HEK293 (cell line): ENCODE data around the gene ELOVL6.

Experiments
- CTCF ChIA-PET: fragments of 350-600 bp; formaldehyde crosslinking; extraction: SDS; loops from one replicate; lab custom pipeline; 2021; ENCODE audit warnings: antibody characterized with exemption; lab: Yijun Ruan, JAX
- POLR2A ChIA-PET: fragments of 300-600 bp; formaldehyde crosslinking; extraction: SDS; loops from one replicate; lab custom pipeline; 2020; ENCODE audit warnings: antibody characterized with exemption, inconsistent platforms; lab: Yijun Ruan, JAX
- H3K27ac ChIP-seq: fragments of 200-500 bp; sonication (Bioruptor generic); 2 replicates; pipeline ENCODE4 v1.5.1; 2014; ENCODE audit warnings: low read depth, low read length, control low read depth, inconsistent platforms; ENCODE audit errors: extremely low read depth
- H3K36me3 ChIP-seq, 2 experiments: fragments of 200-500 bp in 1 of 2; sonication (Bioruptor generic) in 1 of 2; 1 replicate in 1 of 2; 2 replicates in 1 of 2; pipeline ENCODE4 v1.5.1; 2014 to 2017; ENCODE audit warnings: inconsistent platforms in 2 of 2, low read length in 2 of 2; ENCODE audit not compliant: control insufficient read depth in 2 of 2, insufficient read depth in 1 of 2
- H3K4me1 ChIP-seq: fragments of 200-500 bp; sonication (Bioruptor generic); 2 replicates; pipeline ENCODE4 v1.5.1; 2014; ENCODE audit warnings: mild to moderate bottlenecking, low read length, inconsistent platforms; ENCODE audit not compliant: control insufficient read depth, insufficient read depth
- H3K4me3 ChIP-seq: 2 replicates; pipeline ENCODE4 v1.5.1; 2011; ENCODE audit warnings: low read depth, mild to moderate bottlenecking, control low read depth, low read length, moderate library complexity
- H3K9me3 ChIP-seq: fragments of 200-500 bp; sonication (Bioruptor generic); 2 replicates; pipeline ENCODE4 v1.5.1; 2014; ENCODE audit warnings: low read depth, low read length, inconsistent platforms; ENCODE audit not compliant: control insufficient read depth, insufficient read depth
- BCL11B ChIP-seq: fragments of 450-650 bp; formaldehyde crosslinking; IDR thresholded peaks from 2 replicates; pipeline ENCODE4 v1.5.1; 2016; ENCODE audit warnings: low read depth, missing biosample characterization, missing genetic modification characterization
- EGR2 ChIP-seq: fragments of 450-650 bp; formaldehyde crosslinking; IDR thresholded peaks from 2 replicates; pipeline ENCODE4 v1.5.1; 2016; ENCODE audit warnings: low read depth, missing biosample characterization, missing genetic modification characterization
- HOXD13 ChIP-seq: sonication (generic); formaldehyde crosslinking; IDR thresholded peaks from 2 replicates; pipeline ENCODE4 v1.8.0; 2022; ENCODE audit warnings: missing genetic modification reagents, borderline replicate concordance
- OSR2 ChIP-seq: fragments of 450-650 bp; formaldehyde crosslinking; IDR thresholded peaks from 2 replicates; pipeline ENCODE4 v1.5.1; 2016; ENCODE audit warnings: missing biosample characterization, missing genetic modification characterization
- REPIN1 ChIP-seq: fragments of 450-650 bp; formaldehyde crosslinking; IDR thresholded peaks from 2 replicates; pipeline ENCODE4 v1.5.1; 2017; ENCODE audit warnings: missing biosample characterization, missing genetic modification characterization, low read depth
- ZBTB17 ChIP-seq: fragments of 450-650 bp; formaldehyde crosslinking; IDR thresholded peaks from 2 replicates; pipeline ENCODE4 v1.5.1; 2016; ENCODE audit warnings: missing biosample characterization, missing genetic modification characterization
- ZBTB21 ChIP-seq: fragments of 450-650 bp; formaldehyde crosslinking; IDR thresholded peaks from 2 replicates; pipeline ENCODE4 v1.5.1; 2017; ENCODE audit warnings: missing biosample characterization, missing genetic modification characterization
- ZIC2 ChIP-seq: fragments of 450-650 bp; formaldehyde crosslinking; IDR thresholded peaks from 2 replicates; pipeline ENCODE4 v1.5.1; 2016; ENCODE audit warnings: missing biosample characterization, missing genetic modification characterization
- ZNF114 ChIP-seq: fragments of 450-650 bp; formaldehyde crosslinking; IDR thresholded peaks from 2 replicates; pipeline ENCODE4 v1.5.0; 2017; ENCODE audit warnings: missing biosample characterization, missing genetic modification characterization
- ZNF184 ChIP-seq: fragments of 450-650 bp; IDR thresholded peaks from 2 replicates; pipeline ENCODE4 v1.5.1; 2018; ENCODE audit warnings: missing biosample characterization, mild to moderate bottlenecking, missing genetic modification characterization
- ZNF2 ChIP-seq: fragments of 450-650 bp; formaldehyde crosslinking; IDR thresholded peaks from 2 replicates; pipeline ENCODE4 v1.5.1; 2016; ENCODE audit warnings: missing biosample characterization, missing genetic modification characterization
- ZNF266 ChIP-seq: fragments of 450-650 bp; formaldehyde crosslinking; IDR thresholded peaks from 2 replicates; pipeline ENCODE4 v1.5.1; 2016; ENCODE audit warnings: missing biosample characterization, missing genetic modification characterization, low read depth
- ZNF366 ChIP-seq: fragments of 450-650 bp; formaldehyde crosslinking; conservative IDR thresholded peaks from 2 replicates; pipeline ENCODE4 v1.5.1; 2016; ENCODE audit warnings: missing biosample characterization, missing genetic modification characterization
- ZNF391 ChIP-seq: fragments of 450-650 bp; formaldehyde crosslinking; IDR thresholded peaks from 2 replicates; pipeline ENCODE4 v1.5.1; 2016; ENCODE audit warnings: low read depth, missing biosample characterization, missing genetic modification characterization, borderline replicate concordance
- ZNF394 ChIP-seq: fragments of 450-650 bp; formaldehyde crosslinking; IDR thresholded peaks from 2 replicates; pipeline ENCODE4 v1.5.1; 2016; ENCODE audit warnings: missing biosample characterization, missing genetic modification characterization, mild to moderate bottlenecking, moderate library complexity, borderline replicate concordance
- ZNF48 ChIP-seq: fragments of 450-650 bp; formaldehyde crosslinking; IDR thresholded peaks from 2 replicates; pipeline ENCODE4 v1.5.1; 2016; ENCODE audit warnings: missing biosample characterization, missing genetic modification characterization
- ZNF510 ChIP-seq: fragments of 450-650 bp; formaldehyde crosslinking; IDR thresholded peaks from 2 replicates; pipeline ENCODE4 v1.5.1; 2018; ENCODE audit warnings: mild to moderate bottlenecking, missing genetic modification characterization, missing biosample characterization; ENCODE audit not compliant: insufficient replicate concordance
- ZNF530 ChIP-seq: fragments of 450-650 bp; formaldehyde crosslinking; IDR thresholded peaks from 2 replicates; pipeline ENCODE4 v1.5.1; 2016; ENCODE audit warnings: low read depth, missing biosample characterization, missing genetic modification characterization
- ZNF555 ChIP-seq: fragments of 450-650 bp; formaldehyde crosslinking; conservative IDR thresholded peaks from 2 replicates; pipeline ENCODE4 v1.5.1; 2017; ENCODE audit warnings: missing biosample characterization, mild to moderate bottlenecking, missing genetic modification characterization, inconsistent platforms
- ZNF560 ChIP-seq: fragments of 450-650 bp; formaldehyde crosslinking; IDR thresholded peaks from 2 replicates; pipeline ENCODE4 v1.5.1; 2017; ENCODE audit warnings: missing biosample characterization, missing genetic modification characterization, borderline replicate concordance
- ZNF664 ChIP-seq: fragments of 450-650 bp; formaldehyde crosslinking; IDR thresholded peaks from 2 replicates; pipeline ENCODE4 v1.5.1; 2016; ENCODE audit warnings: missing biosample characterization, missing genetic modification characterization
- ZNF670 ChIP-seq: fragments of 450-650 bp; formaldehyde crosslinking; IDR thresholded peaks from 2 replicates; pipeline ENCODE4 v1.5.1; 2016; ENCODE audit warnings: missing biosample characterization, missing genetic modification characterization, low read depth
- ZNF677 ChIP-seq: fragments of 450-650 bp; IDR thresholded peaks from 2 replicates; pipeline ENCODE4 v1.5.0; 2018; ENCODE audit warnings: missing biosample characterization, mild to moderate bottlenecking, missing genetic modification characterization, moderate library complexity
- ZSCAN16 ChIP-seq: fragments of 450-650 bp; formaldehyde crosslinking; IDR thresholded peaks from 2 replicates; pipeline ENCODE4 v1.5.1; 2016; ENCODE audit warnings: missing biosample characterization, missing genetic modification characterization
- TF ChIP-seq, protein P1 (sequence below): fragments of 450-650 bp; formaldehyde crosslinking; IDR thresholded peaks from 2 replicates; pipeline ENCODE4 v1.5.1; 2016; ENCODE audit warnings: missing biosample characterization, missing genetic modification characterization
- TF ChIP-seq, protein P2 (sequence below): fragments of 450-650 bp; formaldehyde crosslinking; IDR thresholded peaks from 2 replicates; pipeline ENCODE4 v1.5.1; 2016; ENCODE audit warnings: missing biosample characterization, missing genetic modification characterization, borderline replicate concordance
- TF ChIP-seq, protein P3 (sequence below): fragments of 450-650 bp; formaldehyde crosslinking; IDR thresholded peaks from 2 replicates; pipeline ENCODE4 v1.5.1; 2016; ENCODE audit warnings: missing biosample characterization, missing genetic modification characterization
- TF ChIP-seq, protein P4 (sequence below): fragments of 450-650 bp; formaldehyde crosslinking; IDR thresholded peaks from 2 replicates; pipeline ENCODE4 v1.5.1; 2016; ENCODE audit warnings: missing biosample characterization, missing genetic modification characterization, low read depth

ELOVL6 gene

DNA sequence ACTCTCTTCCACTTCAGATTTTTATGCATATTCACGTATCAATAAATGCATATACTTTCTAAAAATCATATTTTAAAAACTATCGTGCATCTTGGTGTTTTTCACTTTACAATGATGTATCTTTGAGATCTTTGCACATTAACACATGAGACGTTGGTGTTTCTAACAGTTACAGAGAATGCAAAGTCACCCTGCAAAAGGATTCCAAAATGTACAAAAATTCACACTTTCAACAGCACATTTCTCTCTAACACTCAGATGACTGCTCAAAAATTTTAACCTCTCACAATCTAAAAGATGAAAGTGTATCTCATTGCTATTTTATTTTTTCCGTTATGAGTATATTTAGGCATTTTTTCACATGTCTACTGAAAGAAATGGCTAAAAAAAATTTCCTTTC, 38.9 kb downstream of the ELOVL6 start:
- no peaks in the 10 kb centered on the region for H3K36me3 ChIP-seq
- TF ChIP-seq OSR2 (tag by site-specific recombination) (no peak), ZNF677 (tag by site-specific recombination) (no peak), ZNF560 (tag by site-specific recombination) (no peak), ZNF555 (tag by site-specific recombination) (no peak), BCL11B (tag by site-specific recombination) (no peak), ZSCAN16 (no peak), ZNF2 (tag by site-specific recombination) (no peak), ZNF391 (tag by site-specific recombination) (no peak), ZNF366 (tag by site-specific recombination) (no peak), ZIC2 (tag by site-specific recombination) (no peak), ZBTB21 (tag by site-specific recombination) (no peak)
- TF ChIP-seq, protein P1, sequence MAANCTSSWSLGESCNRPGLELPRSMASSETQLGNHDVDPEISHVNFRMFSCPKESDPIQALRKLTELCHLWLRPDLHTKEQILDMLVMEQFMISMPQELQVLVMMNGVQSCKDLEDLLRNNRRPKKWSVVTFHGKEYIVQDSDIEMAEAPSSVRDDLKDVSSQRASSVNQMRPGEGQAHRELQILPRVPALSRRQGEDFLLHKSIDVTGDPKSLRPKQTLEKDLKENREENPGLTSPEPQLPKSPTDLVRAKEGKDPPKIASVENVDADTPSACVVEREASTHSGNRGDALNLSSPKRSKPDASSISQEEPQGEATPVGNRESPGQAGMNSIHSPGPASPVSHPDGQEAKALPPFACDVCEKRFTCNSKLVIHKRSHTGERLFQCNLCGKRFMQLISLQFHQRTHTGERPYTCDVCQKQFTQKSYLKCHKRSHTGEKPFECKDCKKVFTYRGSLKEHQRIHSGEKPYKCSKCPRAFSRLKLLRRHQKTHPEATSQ (tag by site-specific recombination), result no peak
- TF ChIP-seq, protein P2, sequence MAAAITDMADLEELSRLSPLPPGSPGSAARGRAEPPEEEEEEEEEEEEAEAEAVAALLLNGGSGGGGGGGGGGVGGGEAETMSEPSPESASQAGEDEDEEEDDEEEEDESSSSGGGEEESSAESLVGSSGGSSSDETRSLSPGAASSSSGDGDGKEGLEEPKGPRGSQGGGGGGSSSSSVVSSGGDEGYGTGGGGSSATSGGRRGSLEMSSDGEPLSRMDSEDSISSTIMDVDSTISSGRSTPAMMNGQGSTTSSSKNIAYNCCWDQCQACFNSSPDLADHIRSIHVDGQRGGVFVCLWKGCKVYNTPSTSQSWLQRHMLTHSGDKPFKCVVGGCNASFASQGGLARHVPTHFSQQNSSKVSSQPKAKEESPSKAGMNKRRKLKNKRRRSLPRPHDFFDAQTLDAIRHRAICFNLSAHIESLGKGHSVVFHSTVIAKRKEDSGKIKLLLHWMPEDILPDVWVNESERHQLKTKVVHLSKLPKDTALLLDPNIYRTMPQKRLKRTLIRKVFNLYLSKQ (tag by site-specific recombination), result no peak
- TF ChIP-seq, protein P3, sequence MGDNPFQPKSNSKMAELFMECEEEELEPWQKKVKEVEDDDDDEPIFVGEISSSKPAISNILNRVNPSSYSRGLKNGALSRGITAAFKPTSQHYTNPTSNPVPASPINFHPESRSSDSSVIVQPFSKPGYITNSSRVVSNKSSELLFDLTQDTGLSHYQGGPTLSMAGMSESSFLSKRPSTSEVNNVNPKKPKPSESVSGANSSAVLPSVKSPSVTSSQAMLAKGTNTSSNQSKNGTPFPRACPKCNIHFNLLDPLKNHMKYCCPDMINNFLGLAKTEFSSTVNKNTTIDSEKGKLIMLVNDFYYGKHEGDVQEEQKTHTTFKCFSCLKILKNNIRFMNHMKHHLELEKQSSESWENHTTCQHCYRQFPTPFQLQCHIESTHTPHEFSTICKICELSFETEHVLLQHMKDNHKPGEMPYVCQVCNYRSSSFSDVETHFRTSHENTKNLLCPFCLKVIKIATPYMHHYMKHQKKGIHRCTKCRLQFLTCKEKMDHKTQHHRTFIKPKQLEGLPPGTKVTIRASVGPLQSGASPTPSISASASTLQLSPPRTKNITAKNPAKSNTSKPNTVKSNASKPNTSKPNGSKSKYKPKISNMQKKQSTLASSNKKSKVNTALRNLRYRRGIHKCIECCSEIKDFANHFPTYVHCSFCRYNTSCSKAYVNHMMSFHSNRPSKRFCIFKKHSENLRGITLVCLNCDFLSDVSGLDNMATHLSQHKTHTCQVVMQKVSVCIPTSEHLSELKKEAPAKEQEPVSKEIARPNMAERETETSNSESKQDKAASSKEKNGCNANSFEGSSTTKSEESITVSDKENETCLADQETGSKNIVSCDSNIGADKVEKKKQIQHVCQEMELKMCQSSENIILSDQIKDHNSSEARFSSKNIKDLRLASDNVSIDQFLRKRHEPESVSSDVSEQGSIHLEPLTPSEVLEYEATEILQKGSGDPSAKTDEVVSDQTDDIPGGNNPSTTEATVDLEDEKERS (tag by site-specific recombination), result no peak
- TF ChIP-seq, all 188 proteins: peak for 0
- H3K9me3 ChIP-seq, result no peaks in the 10 kb centered on the region
- peaks cover 14% of the 10 kb centered on the region for H3K4me1 ChIP-seq
- ChIA-PET POLR2A (no interaction called here), CTCF (no interaction called here)
- no peak overlapping the region for H3K4me3 ChIP-seq
- no peak overlapping the region for H3K27ac ChIP-seq

DNA sequence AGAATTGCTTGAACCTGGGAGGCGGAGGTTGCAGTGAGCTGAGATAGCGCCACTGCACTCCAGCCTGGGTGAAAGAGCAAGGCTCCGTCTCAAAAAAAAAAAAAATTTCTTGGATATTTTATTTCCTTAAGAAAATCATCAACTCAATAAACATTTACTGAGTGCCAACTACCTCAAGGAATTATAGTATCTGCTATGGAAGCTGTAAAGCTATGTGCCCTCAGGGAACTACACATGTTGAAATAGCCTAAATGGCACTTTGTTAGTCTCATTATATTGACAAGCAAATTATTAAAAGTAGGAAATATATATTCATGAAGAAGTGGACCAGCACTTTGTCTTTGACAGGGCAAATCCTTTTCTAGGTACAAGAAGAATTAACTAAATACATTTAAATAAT, 40.8 kb downstream of the ELOVL6 start:
- Histone ChIP-seq H3K4me1 (peaks cover 9% of the 10 kb centered on the region), H3K9me3 (no peaks in the 10 kb centered on the region), H3K36me3 (no peaks in the 10 kb centered on the region), H3K27ac (no peak overlapping the region), H3K4me3 (no peak overlapping the region)
- POLR2A ChIA-PET, result no interaction called here
- CTCF ChIA-PET, result interaction anchor here (0.6 to 0.9 kb wide), 2 partner anchors 108 to 141 kb away, joined by 5 read pairs; no protein-coding TSS in a partner anchor
- TF ChIP-seq EGR2 (tag by site-specific recombination) (no peak), ZBTB17 (tag by site-specific recombination) (no peak), ZNF510 (no peak), REPIN1 (tag by site-specific recombination) (no peak), ZNF664 (tag by site-specific recombination) (no peak), ZNF394 (tag by site-specific recombination) (no peak), ZNF48 (tag by site-specific recombination) (no peak), ZNF114 (tag by site-specific recombination) (no peak), ZNF366 (tag by site-specific recombination) (no peak), ZNF670 (no peak), ZNF184 (no peak), HOXD13 (no peak), ZNF266 (tag by site-specific recombination) (no peak), ZNF530 (tag by site-specific recombination) (no peak)
- TF ChIP-seq, protein P4, sequence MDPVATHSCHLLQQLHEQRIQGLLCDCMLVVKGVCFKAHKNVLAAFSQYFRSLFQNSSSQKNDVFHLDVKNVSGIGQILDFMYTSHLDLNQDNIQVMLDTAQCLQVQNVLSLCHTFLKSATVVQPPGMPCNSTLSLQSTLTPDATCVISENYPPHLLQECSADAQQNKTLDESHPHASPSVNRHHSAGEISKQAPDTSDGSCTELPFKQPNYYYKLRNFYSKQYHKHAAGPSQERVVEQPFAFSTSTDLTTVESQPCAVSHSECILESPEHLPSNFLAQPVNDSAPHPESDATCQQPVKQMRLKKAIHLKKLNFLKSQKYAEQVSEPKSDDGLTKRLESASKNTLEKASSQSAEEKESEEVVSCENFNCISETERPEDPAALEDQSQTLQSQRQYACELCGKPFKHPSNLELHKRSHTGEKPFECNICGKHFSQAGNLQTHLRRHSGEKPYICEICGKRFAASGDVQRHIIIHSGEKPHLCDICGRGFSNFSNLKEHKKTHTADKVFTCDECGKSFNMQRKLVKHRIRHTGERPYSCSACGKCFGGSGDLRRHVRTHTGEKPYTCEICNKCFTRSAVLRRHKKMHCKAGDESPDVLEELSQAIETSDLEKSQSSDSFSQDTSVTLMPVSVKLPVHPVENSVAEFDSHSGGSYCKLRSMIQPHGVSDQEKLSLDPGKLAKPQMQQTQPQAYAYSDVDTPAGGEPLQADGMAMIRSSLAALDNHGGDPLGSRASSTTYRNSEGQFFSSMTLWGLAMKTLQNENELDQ, result no peak
